Mesothelial cell of epicardium (in vitro differentiated cells): ENCODE measurements around the gene KRTAP19-1. TPM values are rescaled to one million over a fixed set of nuclear protein-coding genes. Genes with fewer than 3 reads are reported as not detected.
A peak's percentile ranks its signal among the peaks of the same experiment; 100 is the strongest.

ENCODE experiments used
- DNase-seq, 2 experiments: peaks; one replicate each; pipeline ENCODE4 v3.0.0; 2021; ENCODE audit warnings: low spot score in 2 of 2; ENCODE audit not compliant: unreplicated experiment in 2 of 2
- H3K27ac Mint-ChIP-seq: 2 replicates; pipeline ENCODE4 v1.8.0; 2021; ENCODE audit warnings: mixed read lengths
- H3K27me3 Mint-ChIP-seq: 2 replicates; pipeline ENCODE4 v1.8.0; 2021; ENCODE audit warnings: low read depth, mixed read lengths
- H3K36me3 Mint-ChIP-seq: 2 replicates; pipeline ENCODE4 v1.8.0; 2021; ENCODE audit warnings: mixed read lengths
- H3K4me1 Mint-ChIP-seq: 2 replicates; pipeline ENCODE4 v1.8.0; 2021; ENCODE audit warnings: mixed read lengths
- H3K4me3 Mint-ChIP-seq: 2 replicates; pipeline ENCODE4 v1.8.0; 2021; ENCODE audit warnings: mild to moderate bottlenecking, moderate library complexity, mixed read lengths
- H3K9me3 Mint-ChIP-seq: 2 replicates; pipeline ENCODE4 v1.8.0; 2021; ENCODE audit warnings: mixed read lengths
- total RNA-seq: library from RNA; stranded (reverse); gene quantifications from 3 replicates; pipeline ENCODE4 v1.2.1, GENCODE V29; 2021
- TF ChIP-seq, protein P1 (sequence below): fragments of 200-600 bp; sonication (generic); IDR thresholded peaks from one replicate; pipeline ENCODE4 v1.5.0; 2021; ENCODE audit warnings: antibody characterized with exemption; ENCODE audit not compliant: unreplicated experiment

KRTAP19-1 gene
- total RNA-seq, 1 donor from 2014 or later = not detected

GRCh38 chr21:30434033-30434631 lies 46.0 kb downstream of the KRTAP19-1 start:
- TF ChIP-seq, protein P1, sequence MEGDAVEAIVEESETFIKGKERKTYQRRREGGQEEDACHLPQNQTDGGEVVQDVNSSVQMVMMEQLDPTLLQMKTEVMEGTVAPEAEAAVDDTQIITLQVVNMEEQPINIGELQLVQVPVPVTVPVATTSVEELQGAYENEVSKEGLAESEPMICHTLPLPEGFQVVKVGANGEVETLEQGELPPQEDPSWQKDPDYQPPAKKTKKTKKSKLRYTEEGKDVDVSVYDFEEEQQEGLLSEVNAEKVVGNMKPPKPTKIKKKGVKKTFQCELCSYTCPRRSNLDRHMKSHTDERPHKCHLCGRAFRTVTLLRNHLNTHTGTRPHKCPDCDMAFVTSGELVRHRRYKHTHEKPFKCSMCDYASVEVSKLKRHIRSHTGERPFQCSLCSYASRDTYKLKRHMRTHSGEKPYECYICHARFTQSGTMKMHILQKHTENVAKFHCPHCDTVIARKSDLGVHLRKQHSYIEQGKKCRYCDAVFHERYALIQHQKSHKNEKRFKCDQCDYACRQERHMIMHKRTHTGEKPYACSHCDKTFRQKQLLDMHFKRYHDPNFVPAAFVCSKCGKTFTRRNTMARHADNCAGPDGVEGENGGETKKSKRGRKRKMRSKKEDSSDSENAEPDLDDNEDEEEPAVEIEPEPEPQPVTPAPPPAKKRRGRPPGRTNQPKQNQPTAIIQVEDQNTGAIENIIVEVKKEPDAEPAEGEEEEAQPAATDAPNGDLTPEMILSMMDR = peak; percentile 63
- Mint-ChIP-seq H3K9me3 (no peaks in the 10 kb centered on the region), H3K4me3 (no peak overlapping the region), H3K36me3 (no peaks in the 10 kb centered on the region), H3K4me1 (peaks cover 25% of the 10 kb centered on the region), H3K27ac (no peak overlapping the region), H3K27me3 (peaks cover 22% of the 10 kb centered on the region)
- no peak for DNase-seq

DNA sequence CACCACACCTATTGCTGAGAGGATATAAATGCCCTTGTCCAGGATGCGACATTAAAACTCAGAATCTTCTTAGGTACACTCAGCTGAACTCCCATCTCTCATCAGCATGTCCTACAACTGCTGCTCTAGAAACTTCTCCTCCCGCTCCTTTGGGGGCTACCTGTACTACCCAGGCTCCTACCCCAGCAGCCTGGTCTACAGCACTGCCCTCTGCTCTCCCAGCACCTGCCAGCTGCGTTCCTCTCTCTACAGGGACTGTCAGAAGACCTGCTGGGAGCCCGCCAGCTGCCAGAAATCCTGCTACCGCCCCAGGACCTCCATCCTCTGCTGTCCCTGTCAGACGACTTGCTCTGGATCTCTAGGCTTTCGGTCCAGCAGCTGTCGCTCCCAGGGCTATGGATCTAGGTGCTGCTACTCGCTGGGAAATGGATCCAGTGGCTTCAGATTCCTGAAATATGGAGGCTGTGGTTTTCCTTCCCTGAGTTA lies 50.0 kb downstream of the KRTAP19-1 start, which contains the start of gene KRTAP13-4:
TSS of gene KRTAP13-4 (plus strand) at position 51 of the 486 bp plus-strand sequence. CDS start at position 107, 56 bp downstream.
- Mint-ChIP-seq H3K9me3 (no peaks in the 10 kb centered on the region), H3K4me1 (peaks cover 4% of the 10 kb centered on the region), H3K4me3 (no peak within 1 kb of the TSS), H3K36me3 (no peaks in the 10 kb centered on the region), H3K27ac (no peak within 1 kb of the TSS), H3K27me3 (peaks cover 17% of the 10 kb centered on the region)
- TF ChIP-seq, protein P1 = no peak
- DNase-seq = no peak

Other genes with a start within 250 kb of the KRTAP19-1 start
- gene KRTAP24-1, start 197.4 kb downstream of the KRTAP19-1 start, total RNA-seq = not detected in 3 replicates
- gene KRTAP25-1, start 190.9 kb downstream of the KRTAP19-1 start, total RNA-seq = not detected in 3 replicates
- not detected in 3 replicates for gene KRTAP26-1, start 160.1 kb downstream of the KRTAP19-1 start, total RNA-seq
- not detected in 3 replicates for gene KRTAP27-1, start 142.7 kb downstream of the KRTAP19-1 start, total RNA-seq
- gene KRTAP23-1, start 131.8 kb downstream of the KRTAP19-1 start, total RNA-seq = not detected in 3 replicates
- gene KRTAP13-2, start 108.1 kb downstream of the KRTAP19-1 start, total RNA-seq = not detected in 3 replicates
- gene KRTAP13-1, start 84.3 kb downstream of the KRTAP19-1 start, total RNA-seq = not detected in 3 replicates
- not detected in 3 replicates for gene KRTAP13-3, start 54.4 kb downstream of the KRTAP19-1 start, total RNA-seq
- not detected in 3 replicates for gene KRTAP13-4, start 50.1 kb downstream of the KRTAP19-1 start, total RNA-seq
- not detected in 3 replicates for gene KRTAP15-1, start 40.1 kb downstream of the KRTAP19-1 start, total RNA-seq
- gene KRTAP19-2, start 7.1 kb upstream of the KRTAP19-1 start, total RNA-seq = not detected in 3 replicates
- gene KRTAP19-3, start 11.6 kb upstream of the KRTAP19-1 start, total RNA-seq = not detected in 3 replicates
- not detected in 3 replicates for gene KRTAP19-4, start 16.8 kb upstream of the KRTAP19-1 start, total RNA-seq
- not detected in 3 replicates for gene KRTAP19-5, start 21.8 kb upstream of the KRTAP19-1 start, total RNA-seq
- not detected in 3 replicates for gene KRTAP19-6, start 61.5 kb upstream of the KRTAP19-1 start, total RNA-seq
- not detected in 3 replicates for gene KRTAP19-7, start 80.9 kb upstream of the KRTAP19-1 start, total RNA-seq
- gene KRTAP22-2, start 110.0 kb upstream of the KRTAP19-1 start, total RNA-seq = not detected in 3 replicates
- gene KRTAP6-3, start 112.1 kb upstream of the KRTAP19-1 start, total RNA-seq = not detected in 3 replicates
- gene KRTAP6-2, start 118.5 kb upstream of the KRTAP19-1 start, total RNA-seq = not detected in 3 replicates
- not detected in 3 replicates for gene KRTAP22-1, start 120.7 kb upstream of the KRTAP19-1 start, total RNA-seq
- not detected in 3 replicates for gene KRTAP6-1, start 133.6 kb upstream of the KRTAP19-1 start, total RNA-seq
- gene KRTAP20-1, start 136.1 kb upstream of the KRTAP19-1 start, total RNA-seq = not detected in 3 replicates
- not detected in 3 replicates for gene KRTAP20-4, start 140.3 kb upstream of the KRTAP19-1 start, total RNA-seq
- not detected in 3 replicates for gene KRTAP20-2, start 154.8 kb upstream of the KRTAP19-1 start, total RNA-seq
- not detected in 3 replicates for gene KRTAP20-3, start 162.5 kb upstream of the KRTAP19-1 start, total RNA-seq
- gene KRTAP21-3, start 238.4 kb upstream of the KRTAP19-1 start, total RNA-seq = not detected in 3 replicates